Stimulated activated CD8-positive, alpha-beta memory T cell treated with anti-CD3 and anti-CD28 coated beads, Interleukin-7, amount 100 ng/mL, for 1 hour (primary cell): ENCODE data around the gene ZNF860.
"Not testable (repeated sequence)": the region's sequence is repeated elsewhere in the genome, so short reads cannot be mapped to it uniquely, and the experiment has no call there.

Experiments used
- DNase-seq, 2 donors: peaks; one replicate each; pipeline ENCODE4 v3.0.0-alpha.2; 2020; ENCODE audit warnings: low read depth in 2 of 2

Gene ZNF860

DNA sequence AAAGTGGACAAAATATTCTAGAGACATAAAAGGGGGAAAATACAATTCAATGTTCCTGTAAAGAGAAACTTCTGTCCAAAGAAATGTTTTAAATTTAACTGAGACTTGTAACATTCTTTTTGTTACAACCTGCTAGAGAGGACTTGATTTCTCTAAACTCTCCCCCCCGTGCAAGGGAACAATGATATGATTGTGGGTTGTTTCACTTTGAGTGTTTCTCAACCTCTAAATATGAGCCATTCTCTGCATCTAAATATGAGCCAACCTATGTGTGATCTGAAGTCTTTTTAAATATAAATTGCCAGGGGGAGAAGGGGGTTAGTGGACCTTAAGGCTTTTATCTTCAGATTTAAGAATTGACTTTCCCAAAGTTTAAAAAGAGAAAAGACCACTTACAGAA, 14.6 kb downstream of the ZNF860 start:
- DNase-seq, result no peak

DNA sequence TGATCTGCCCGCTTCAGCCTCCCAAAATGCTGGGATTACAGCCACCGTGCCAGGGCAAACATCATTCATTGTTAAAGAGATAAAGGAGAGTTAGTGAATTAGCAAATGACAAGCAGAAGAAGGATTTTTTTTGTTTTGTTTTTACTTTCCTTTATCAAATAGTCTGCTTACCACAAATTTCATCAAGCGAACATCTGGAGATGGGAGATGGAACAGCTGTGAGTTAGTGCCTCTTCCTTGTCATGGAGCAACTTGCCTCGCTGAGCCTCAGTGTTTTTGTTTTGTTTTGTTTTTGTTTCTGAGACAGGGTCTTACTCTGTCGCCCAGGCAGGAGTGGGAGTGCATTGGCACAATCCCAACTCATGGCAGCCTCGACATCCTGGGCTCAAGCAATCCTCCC, 15.9 kb downstream of the ZNF860 start:
- DNase-seq, result no peak

DNA sequence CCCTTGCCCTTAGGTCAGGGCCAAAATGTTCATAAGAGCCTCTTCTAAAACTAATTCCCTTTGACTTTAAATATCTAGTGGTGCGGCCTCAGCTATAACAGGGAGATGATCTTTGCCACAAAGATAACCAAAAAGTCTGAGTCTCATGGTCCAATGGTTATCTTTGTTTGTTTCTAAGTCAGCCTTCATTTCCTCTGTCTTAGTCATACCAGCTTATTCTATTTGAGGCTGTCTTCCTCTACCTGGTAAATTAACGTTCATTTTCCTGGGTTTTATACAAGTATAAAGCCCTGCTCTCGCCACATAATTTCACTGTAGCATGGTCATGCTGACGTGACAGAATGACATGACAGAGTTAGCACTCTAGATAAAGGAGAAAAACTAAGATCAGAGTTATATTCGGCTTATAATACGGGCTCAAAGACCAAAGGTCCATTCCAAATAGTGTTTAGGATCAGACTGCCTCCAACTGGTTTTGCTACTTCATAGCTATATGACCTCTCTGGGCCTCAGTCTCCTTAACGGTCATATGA, 18.4 kb downstream of the ZNF860 start:
- DNase-seq, result no peak

DNA sequence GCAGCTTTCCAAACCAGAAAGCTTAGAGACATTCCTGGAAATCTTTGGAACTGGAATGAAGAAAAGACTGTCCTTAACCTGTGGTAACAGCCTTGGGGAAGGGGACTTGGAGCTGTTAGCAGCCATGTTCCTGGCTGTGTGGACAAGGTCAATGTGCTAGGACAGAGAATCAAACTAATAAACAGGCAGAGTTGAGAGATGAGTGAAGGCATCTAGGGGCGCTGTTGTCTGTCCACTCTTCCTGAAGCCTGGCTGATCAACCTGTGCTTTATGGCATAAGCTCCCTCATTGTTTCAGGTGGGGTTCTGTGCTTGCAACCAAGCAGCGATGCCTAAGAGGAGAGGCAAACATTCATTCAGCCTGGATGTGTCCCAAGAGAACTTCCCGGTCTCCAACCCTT, 19.3 kb downstream of the ZNF860 start:
- DNase-seq, result no peak

DNA sequence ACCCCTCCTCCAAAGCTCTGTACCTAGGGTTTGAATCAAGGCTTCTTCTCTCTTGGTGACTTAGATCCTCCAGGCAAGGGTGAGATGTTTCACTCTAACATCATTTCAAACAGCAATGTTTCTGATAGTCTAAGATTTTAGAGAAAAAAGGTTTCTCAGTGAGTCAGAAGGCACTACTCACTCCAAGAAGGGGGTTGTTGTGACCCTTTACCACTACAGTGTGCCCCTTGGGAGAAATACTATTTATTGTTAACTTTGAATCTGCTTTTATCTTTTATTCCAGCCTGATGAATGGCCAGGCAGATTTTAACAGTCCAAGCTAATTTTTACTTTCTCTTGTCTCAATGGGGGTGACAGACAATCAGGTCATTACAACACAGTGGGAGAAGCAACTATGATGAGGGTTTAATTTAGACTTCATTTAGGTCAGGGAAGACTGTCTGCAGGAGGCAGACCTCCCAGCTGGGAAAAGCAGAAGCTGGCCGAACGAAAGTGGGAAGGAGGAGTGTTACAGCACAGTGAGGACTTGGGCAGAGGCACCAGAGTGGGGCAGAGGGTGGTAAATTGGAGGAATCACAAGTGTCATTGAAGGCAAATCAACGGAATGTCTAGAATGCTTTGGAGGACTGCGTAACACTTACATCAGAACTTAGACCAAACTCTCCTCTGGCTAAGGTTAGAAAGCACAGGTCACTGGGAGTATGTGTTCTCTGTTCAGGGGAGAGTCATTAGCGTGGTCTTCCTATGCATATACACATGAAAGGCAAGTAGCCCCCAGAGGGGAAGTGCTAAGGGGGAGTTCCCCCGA, 21.2 kb downstream of the ZNF860 start:
- DNase-seq, result no peak

DNA sequence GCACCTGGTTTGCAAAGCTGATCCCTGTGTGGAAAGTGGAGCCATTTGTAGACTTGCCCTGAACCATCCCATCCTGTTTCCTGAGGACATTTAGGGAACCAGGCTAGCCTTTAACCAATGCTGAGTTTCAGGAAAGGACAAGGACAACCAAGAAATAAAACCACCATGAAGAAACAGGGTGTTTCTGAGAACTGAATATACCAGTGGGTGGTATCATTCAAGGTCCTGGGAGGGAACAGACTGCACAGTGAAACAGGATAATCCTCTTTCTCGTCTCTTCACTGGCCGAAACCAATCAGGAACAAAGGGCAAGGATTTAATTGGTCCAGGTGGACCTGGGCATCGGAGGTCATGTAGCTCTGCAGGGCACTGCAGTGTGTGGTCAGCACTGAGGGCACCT, 21.8 kb downstream of the ZNF860 start:
- DNase-seq, result no peak

DNA sequence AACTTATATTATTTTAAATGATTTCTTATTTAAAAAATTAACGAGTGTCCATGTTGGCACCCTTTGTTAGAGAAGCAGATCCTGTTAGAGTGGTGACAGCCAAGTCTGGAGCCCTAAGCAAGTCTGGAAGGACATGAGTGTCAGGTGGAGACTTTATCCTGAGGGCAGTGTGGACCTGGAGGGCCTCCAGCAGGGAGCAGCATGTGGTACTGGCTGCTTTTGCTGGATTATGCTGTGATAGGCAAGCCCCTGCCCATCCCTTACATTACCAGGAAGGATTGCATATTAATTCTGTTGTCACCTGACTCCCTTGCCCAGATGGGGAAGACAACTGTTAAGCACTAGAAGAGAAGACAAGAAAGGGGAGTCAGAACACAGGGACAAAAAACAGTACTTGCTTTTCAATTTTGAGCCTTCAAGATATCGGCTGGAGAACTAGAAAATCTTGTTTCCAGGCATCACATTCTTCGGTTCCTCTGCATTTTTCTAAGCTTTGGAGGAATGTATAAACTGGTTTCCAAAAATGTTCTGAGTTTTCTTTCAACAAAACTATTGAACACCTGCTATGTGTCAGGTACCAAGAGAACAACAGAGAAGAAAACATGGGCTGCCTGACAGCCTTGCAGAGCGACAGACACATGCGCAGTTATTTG, 22.7 kb downstream of the ZNF860 start:
- DNase-seq, result no peak

DNA sequence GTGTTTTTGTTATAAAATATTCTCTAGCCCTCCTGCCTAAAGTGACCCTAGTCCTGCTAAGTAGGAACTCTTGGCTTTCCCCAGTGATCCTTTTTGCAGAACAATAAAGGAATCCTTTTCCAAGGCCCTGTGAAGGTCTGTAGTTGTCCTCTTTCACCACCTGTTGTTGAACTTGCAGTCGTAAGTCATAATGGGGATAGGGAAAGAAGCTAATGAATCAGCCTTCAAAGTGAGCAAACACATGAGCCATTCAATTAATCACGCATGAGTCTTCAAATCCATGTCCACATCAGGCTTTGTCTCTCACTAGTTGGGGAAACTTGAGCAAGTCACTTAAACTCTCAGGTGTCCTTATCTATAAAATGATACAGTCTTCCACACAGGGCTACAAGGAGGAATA, 27.6 kb downstream of the ZNF860 start:
- DNase-seq, result no peak

DNA sequence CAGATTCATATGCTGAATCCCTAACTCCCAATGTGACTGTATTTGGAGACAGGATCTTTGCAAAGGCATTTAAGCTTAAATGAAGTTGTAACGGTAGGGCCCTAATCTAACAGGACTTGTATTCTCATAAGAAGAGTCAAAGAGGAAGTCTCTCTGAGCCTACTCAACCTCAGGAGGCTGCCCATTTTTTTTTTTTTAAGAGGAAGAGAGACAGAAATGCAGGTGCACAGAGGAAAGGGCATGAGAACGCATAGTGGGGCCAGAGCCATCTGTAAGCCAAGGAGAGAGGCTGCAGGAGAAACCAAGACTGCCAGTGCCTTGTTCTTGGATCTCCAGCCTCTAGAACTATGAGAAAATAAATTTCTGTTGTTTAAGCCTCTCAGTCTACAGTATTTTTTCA, 28.4 kb downstream of the ZNF860 start:
- DNase-seq, result no peak

DNA sequence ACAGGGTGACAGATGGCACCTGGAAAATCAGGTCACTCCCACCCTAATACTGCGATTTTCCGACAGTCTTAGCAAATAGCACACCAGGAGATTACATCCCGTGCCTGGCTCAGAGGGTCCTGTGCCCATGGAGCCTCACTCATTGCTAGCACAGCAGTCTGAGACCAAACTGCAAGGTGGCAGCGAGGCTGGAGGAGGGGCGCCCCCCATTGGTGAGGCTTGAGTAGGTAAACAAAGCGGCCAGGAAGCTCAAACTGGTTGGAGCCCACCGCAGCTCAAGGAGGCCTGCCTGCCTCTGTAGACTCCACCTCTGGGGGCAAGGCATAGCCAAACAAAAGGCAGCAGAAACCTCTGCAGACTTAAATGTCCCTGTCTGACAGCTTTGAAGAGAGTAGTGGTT, 29.1 kb downstream of the ZNF860 start:
- not testable (repeated sequence) for DNase-seq

DNA sequence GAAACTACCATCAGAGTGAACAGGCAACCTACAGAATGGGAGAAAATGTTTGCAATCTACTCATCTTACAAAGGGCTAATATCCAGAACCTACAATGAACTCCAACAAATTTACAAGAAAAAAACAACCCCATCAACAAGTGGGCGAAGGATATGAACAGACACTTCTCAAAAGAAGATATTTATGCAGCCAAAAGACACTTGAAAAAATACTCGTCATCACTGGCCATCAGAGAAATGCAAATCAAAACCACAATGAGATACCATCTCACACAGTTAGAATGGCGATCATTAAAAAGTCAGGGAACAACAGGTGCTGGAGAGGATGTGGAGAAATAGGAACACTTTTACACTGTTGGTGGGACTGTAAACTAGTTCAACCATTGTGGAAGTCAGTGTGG, 34.1 kb downstream of the ZNF860 start:
- not testable (repeated sequence) for DNase-seq

DNA sequence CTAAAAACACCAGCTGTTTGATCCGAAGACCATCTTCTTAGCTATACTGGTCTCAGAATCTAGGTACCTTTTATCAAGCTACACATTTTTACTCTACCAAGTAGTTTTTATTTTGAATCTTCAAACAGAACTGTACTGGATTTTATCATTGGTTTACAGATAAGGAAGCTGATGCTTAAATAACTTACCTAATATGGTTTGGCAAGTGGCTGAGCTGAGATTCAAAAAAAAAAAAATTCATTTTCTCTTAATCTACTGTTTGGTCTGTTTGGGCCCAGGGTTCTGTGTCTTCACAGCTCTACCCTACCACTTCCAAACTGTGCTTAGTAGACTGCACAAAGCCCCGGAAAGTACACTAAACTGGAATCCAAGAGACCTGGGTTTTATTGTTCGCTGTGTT, 35.7 kb downstream of the ZNF860 start:
- DNase-seq, result no peak

DNA sequence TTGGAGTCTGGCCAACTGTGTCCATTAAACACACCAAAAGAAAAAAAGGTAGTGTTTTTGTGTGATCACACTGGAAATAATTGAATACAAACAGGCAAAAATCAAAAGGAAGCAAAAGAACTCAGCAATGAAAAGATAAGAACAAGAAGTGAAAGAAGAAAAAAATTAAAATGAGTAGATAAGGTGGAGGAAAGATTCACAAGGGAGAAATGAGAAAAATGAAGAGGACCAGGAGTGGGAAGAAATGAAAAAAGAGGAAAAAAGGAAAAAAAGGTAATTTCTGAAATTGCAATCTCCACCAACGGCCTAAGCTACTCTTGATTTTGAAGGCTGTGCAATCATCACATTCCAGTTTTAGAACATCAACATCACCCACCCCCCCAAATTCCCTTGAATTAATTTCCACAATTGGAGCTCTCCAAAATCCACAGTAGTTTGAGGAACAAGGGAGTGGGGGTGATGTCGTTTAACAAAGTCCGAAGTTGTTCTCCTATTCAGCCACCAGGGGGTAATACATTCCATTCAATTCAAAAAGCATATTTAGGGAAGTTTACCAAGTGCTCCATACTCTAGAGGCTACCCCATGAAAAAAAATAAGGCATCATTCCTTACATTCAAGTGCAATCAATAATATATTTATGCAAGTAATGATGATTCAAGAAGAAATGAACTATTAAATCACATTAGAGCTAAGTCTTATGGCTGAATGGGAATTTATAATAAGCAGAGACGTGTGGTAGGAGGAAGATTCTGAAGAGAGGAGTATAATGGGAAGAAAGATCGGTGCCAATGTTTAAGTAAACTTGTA, 37.4 kb downstream of the ZNF860 start:
- DNase-seq, result no peak

DNA sequence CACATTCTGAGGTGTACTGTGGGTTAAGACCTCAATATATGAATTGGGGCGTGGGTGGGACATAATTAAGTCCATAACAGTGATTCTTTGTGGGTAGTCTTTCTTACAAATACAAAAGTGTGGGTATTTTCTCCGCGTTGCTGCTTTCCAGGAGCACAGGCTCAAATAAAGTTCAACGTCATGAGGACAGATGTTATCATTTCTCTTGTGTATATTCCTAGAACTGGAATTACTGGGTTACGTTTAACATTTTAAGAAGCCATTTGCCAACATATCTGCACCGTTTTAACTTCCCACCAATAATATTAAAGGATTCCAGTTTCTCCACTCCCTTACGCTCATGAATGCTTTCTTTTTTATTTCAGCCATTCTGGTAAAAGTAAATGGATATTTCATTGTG, 39.6 kb downstream of the ZNF860 start:
- DNase-seq, result no peak

DNA sequence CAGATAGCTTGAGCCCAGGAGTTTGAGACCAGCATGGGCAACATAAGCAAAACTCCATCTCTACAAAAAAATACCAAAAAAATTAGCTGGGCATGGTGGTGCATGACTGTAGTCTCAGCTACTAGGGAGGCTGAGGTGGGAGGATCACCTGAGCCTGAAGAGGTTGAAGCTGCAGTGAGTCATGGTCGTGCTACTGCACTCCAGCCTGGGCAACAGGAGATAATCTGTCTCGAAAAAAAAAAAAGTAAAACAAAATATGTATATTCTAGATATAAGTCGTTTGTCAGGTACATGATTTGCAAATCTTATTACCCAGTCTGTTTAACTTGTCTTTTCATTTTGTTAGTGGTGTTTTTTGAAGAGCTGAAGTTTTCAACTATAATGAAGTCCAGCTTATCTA, 40.2 kb downstream of the ZNF860 start:
- DNase-seq, result no peak

DNA sequence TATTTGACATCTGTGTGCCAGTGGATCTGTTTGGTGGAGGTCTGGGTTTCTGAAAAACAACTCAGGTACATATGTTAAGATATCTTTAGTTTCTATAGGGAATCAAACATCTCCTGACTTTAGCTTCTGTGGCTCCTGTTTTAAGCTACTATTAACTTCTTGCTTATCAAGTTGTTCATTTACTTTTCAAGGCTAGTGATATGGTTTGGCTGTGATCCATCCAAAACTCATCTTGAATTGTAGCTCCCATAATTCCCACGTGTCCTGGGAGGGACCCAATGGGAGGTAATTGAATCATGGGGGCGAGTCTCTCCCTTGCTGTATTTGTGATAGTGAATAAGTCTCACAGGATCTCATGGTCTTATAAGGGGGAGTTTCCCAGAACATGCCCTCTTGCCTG, 41.4 kb downstream of the ZNF860 start:
- no peak for DNase-seq

DNA sequence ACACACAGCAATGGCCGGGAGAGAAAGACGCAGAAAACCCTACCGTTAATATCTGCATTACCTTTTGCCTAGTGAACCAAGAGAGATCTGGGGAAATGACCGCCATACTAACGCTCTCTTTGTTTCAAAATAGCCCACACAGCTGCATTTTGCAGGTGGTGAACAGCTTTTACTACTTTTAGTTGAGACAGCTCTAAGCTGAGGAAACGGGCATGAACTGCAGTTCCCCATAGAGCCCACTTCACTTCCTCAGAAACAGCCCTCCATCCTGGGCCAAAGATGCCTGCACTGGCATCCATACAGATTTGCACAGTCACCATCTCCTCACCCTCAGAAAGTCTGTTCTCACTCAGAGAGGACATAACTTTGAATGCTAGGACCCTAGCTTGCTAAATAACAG, 45.0 kb downstream of the ZNF860 start:
- no peak for DNase-seq

DNA sequence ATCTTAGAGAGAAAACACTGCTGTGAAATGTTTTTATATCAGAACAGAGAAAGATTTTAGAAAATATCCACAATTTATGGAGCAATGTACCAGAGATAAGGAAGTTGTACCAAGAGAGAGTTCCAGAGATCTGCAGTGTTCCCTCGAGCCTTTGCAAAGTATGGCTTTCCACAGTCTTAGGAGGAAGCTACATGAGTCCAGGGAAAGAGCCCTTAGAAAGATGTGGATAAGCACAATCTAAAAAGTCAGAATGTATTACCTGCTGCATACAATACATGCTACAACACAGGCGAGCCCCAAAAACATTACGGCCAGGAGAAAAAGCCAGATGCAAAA, 56.4 kb downstream of the ZNF860 start:
- DNase-seq, result no peak

DNA sequence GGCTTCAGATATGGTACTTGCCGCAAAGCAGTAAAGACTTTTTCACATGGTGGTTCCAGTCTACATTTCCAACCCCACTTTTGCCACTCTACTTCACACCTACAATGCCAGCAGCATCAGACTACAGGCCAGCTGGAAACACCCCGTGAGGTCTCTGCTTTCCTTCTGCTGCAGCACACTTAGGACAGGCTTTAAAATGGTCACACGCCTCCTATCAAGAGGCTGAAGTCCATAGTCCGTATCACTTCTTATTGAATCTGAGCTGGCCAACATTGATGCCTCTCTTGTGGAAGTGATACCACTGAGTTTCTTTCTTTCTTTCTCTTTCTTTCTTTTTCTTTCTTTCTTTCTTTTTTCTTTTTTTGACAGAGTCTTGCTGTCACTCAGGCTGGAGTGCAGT, 59.8 kb downstream of the ZNF860 start:
- no peak for DNase-seq
